Activated T-helper 1 cell treated with Interleukin-2 at 50 U/mL for 16 hours (primary cell): ENCODE measurements around the gene ZNF341.
A peak's percentile ranks its signal among the peaks of the same experiment; 100 is the strongest.
"Not testable (repeated sequence)": the region's sequence is repeated elsewhere in the genome, so short reads cannot be mapped to it uniquely, and the experiment has no call there.

Experiments used
- DNase-seq: peaks from one replicate; pipeline ENCODE4 v3.0.0-alpha.2; 2020; ENCODE audit warnings: low read depth

Gene ZNF341

DNA sequence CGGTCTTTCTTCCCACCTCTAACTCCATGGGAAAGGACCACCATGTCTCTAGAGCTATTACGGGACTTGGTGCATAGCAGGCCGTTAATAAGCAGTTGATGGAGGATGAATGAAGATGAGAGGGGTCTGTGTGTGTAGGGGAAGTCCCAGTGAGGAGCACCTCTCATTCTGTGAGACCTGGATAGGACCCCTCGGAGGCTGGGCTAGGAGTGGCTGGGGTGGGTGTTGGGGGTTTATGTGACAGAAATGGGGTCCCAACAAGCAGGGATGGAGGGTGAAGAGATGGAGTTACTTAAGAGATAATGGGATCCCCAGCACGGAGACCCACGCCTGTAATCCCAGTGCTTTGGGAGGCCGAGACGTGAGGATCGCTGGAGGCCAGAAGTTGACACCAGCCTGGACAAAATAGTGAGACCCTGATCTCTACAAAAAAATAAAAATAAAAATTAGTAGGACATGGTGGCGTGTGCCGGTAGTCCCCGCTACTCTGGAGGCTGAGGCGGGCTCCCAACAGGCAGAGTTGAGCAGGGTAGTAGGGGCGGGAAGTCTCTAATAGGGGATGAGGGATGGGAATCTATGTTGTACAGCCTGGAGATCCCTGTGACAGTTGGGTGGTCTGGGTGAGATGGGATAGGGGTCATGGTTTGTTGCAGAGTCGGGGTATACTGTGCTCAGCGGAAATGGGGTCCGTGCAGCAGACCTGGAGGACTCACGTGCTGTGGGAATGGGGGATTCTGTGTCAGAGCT, 677 bp upstream of the ZNF341 start:
- no peak for DNase-seq

DNA sequence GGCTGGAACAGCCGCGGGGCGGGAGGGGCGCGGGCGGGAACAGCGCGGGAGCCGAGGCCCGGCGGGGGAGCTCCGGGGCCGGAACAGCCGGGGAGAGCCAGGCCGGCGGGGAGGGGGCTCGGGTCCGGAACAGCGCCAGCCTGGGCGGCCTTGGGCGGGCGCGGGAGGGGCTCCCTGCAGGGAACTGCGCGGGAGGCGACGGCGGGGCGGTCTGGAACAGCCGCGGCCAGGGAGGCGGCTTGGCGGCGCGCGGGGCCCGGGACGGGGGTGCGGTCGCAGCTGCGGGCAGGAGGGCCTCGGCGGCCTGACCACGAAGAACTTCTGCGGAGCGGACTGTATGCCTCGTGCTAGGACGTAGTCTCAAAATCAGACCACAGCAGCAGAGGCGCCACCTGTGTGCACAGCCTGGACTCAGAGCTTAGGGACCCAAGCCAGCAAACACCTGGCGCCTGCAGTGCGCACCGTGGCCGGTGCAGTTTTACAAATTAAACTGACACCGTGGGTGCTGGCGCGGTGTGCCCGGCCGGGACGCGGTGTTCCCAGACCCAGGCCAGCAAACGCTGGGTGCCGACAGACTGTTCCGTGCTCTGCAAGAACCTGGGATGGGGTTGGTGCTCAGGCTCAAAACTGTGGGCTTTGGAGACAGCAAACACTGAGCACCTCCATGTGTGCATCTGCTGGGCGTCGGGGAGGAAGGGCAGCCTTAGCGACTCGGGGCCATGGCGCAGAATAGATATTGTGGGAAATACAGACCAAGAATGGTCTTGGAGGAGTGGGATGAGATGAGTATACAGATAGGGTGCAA, 572 bp downstream of the ZNF341 start:
- peak; percentile 84 for DNase-seq

DNA sequence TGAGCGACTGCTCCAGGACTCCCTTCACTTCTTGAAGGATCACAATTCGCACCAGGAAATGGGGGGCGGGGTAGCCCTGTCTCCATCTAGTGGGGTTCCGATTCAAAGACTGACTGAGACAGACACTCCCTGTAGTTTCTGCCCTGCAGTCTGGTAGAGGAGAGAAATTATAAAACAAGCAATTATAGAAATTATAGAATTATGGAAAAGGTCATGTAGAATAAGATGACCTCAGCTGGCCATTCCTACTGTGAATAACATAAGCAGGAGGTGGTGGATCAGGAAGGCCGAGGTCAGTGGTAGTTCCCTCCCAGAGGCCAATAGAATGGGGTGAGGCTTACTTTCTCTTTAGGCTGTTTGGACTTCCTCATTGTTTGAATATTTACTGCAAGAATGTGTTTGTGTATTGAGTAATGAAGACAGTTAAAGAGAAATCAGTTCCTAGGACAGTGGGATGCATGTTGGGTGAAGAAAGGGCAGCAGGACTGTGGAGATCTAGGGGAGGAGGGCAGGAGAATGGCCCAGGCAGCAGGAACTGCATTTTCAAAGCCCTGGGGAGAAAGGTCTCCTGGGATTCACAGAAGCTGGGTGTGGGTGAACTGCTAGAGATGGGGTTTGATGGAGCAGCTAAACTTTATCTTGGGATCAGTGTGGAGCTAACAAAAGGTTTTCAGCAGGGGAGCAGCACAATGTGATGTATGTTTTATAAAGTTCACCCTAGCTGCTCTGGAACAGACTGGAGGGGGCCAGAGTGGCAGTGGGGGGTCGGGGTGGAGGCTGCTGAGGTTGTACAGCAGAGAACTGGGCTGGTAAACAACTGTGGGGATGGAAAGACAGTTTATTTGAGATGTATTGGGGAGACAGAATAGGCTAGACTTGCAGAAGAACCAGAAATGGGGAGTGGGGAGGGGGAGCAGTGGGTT, 2.1 kb downstream of the ZNF341 start:
- no peak for DNase-seq

DNA sequence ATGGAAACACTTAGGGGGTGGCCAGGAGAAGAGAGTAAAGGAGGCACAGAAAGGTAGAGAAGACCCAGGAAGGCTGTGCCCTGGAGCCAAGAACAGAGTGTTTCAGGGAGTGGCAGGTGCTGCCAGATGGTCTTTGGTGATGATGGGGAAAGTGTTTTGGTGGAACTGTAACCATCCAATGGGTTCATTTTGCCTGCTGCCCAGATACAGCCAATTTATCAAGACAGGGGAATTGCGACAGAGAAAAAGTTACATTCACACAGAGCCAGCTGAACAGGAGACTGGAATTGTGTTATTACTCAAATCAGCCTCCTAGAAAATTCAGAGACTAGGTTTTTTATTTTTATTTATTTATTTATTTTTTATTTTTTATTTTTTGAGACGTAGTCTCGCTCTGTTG, 5.2 kb downstream of the ZNF341 start:
- no peak for DNase-seq

DNA sequence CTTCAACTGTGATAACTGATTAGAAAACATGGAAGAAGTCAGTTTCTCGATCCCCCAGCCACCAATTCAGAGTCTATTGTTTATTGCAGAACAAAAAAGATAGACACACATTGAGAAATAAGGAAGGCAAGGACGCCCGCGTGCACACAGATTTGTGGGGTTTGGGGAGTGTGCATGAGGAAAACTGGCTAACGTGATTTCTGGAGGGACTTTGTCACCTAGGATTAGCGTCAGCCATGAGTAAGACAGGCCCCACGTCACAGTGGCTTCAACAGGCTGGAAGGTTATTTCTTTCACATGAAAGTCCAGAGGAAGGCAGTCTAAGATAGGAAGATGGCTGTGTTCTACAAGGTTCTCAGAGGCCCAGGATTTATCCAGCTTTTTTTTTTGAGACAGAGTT, 7.7 kb downstream of the ZNF341 start:
- no peak for DNase-seq

DNA sequence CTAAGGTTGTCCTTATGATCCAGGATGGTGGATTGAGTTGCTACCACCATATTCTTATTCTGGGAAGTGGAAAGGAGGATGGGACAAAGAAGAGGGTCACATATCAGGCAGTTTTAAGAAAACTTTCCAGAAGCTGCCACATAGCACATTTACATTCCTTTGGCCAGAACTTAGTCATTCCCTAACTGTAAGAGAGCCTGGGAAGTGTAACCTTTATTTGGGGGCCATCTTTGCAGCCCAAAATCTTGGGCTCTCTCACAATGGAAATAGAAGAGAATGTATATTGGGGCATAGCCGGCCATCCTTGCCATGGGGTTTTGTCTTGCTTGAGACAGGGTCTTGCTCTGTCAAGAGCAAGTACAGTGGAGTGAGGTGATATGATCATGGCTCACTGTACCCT, 8.4 kb downstream of the ZNF341 start:
- no peak for DNase-seq

DNA sequence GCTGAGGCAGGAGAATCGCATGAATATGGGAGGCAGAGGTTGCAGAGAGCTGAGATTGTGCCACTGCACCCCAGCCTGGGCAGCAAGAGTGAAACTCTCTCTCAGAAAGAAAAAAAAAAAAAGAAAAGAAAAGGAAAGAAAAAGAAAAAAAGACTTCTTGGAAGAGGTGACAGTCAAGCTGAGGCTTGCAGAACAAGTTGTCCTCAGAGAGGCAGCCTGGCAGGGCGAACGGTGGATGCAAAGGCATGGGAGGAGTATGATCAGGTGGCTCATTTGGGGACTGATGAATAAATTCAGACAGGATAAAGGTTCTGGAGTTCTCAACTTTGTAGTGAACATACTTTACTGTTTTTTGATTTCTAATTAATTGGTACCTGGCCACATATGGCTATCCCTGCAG, 12.4 kb downstream of the ZNF341 start:
- no peak for DNase-seq

DNA sequence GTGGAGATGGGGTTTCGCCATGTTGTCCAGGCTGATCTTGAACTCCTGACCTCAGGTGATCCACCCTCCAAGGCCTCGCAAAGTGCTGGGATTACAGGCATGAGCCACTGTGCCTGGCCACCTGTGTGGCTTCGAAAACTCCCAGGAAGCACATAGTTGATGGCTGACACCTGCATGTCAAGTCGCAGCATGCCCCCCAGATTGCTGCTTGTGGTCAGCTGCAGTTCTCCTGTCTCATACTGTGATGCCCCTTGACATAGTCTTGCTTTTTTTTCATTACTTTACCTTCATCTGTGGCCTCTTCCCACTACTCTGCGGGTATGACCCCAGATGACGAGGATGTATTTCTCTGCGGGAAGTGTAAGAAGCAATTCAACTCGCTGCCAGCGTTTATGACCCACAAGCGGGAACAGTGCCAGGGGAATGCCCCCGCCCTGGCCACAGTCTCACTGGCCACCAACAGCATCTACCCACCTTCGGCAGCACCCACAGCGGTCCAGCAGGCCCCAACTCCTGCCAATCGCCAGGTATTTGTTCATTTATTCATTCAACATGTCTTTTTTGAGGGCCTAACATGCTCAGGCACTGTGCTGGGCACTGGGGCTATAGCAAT, 13.1 kb downstream of the ZNF341 start:
- no peak for DNase-seq

DNA sequence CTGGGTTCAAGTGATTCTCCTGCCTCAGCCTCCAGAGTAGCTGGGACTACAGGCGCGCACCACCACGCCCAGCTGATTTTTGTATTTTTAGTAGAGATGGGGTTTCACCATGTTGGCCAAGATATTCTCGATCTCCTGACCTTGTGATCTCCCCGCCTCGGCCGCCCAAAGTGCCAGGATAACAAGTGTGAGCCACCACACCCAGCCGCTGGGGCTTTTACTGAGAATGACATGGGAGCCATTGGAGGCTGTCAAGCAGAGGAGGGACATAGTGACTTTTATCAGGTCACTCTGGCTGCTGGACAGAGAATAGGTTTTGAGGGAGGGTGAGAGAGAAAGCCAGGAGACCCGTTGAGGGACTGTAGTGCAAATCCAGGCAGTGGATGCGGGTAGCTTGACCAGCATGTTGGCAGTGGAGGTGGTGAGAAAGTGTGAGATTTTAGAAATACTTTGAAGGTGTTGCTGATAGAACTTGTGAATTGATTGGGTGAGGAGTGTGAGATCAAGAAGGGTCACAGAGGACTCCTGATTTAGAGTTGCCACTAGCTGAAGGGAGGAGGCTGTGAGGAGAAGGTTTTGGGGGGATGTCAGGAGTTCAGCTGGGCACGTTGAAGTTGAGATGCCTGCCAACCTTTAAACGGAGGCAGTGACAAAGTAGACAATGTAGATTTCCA, 14.7 kb downstream of the ZNF341 start:
- no peak for DNase-seq

DNA sequence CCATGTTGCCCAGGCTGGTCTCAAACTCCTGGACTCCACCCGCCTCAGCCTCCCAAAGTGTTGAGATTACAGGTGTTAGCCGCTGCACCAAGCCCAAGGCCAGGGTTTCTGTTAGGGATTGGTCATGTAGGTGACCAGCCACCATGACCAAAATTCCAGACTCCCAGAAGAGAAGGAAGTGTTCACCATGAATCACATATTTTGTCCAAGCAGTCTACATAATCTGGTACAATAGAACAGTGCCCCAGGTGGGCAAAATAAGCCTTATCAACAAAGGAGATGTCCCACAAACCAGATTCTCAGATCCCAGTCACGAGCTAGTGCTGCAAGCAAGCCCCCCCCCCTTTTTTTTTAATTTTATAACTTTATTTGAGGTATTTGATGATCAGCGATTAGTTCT, 20.0 kb downstream of the ZNF341 start:
- DNase-seq: no peak

DNA sequence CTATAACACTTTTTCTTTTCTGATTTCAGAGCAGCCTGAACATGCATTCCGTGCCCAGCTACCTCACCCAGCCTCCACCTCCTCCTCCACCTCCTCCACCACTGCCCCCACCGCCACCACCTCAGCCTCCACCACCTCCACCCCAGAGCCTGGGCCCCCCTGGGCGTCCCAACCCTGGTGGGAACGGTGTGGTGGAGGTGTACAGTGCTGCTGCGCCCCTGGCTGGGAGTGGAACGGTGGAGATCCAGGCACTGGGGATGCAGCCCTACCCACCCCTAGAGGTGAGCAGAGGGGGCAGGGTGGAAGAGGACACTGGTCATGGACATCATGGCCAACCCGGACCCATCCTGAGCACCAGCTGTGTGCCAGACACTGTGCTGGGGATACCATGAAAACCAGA, 21.3 kb downstream of the ZNF341 start:
- DNase-seq: no peak

DNA sequence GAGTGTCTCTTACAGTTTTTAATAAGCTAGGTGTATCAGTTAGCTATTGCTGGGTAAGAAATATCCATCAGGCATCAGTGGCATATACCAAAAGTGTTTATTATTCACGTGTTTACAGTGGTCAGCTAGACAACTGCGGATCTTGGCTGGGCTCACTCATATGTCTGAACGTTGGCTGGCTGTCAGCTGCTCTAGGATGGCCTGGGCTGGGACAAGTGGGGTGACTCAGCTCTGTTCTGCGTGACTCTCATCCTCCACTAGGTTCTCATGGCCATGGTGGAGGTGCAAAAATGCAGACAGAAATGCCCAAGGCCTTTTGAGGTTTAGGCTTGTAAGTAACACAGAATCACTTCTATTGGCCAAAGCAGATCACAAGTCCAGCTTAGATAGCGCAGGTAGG, 22.0 kb downstream of the ZNF341 start:
- DNase-seq: no peak

DNA sequence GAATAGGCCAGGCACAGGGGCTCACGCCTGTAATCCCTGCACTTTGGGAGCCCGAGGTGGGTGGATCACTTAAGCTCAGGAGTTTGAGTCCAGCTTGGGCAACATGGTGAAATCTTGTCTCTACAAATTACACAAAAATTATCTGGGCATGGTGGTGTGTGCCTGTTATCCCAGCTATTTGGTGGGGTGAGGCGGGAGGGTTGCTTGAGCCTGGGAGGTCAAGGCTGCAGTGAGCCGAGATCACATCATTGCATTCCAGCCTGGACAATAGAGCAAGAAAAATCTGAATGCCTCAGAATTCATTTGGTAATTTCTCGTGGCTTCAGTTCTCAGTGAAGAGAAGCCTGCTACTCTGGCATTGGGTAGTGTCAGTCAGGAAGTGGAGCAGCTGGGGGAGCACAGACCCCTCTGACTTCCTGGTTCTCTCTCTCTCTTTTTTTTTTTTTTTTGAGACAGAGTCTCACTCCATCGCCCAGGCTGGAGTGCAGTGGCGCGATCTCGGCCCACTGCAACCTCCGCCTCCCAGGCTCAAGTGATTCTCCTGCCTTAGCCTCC, 24.2 kb downstream of the ZNF341 start:
- not testable (repeated sequence) for DNase-seq

DNA sequence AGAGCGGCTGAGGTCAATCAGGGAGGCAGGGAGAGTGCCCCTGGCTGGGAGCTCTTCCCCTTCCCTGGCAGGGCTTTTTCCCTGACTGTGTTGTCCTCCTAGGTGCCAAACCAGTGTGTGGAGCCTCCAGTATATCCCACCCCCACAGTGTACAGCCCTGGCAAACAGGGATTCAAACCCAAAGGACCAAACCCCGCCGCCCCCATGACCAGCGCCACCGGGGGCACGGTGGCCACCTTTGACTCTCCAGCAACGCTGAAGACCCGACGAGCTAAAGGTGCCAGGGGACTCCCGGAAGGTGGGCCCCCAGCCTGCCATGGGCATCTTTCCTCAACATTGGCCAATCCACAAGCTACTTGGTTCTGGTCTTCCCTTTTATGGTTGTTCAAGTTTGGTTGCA, 25.2 kb downstream of the ZNF341 start:
- DNase-seq: no peak

DNA sequence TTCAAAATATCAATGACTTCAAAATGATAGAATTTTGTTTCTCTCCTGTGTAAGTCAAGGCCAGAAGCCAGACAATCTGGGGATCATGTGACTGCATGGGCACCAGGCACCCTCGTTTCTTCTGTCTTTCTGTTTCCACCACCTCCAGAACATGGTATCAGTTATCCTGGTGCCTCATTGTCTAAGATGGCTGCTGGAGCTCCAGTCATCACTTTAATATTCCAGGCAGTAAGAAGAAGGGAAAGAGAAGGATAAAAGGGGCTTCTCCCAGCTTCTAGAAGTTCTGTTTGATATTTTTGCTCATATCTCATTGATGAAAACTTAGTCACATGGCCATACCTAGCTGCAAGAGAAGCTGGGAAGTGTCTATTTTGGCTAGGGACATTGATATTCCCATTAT, 25.7 kb downstream of the ZNF341 start:
- no peak for DNase-seq

DNA sequence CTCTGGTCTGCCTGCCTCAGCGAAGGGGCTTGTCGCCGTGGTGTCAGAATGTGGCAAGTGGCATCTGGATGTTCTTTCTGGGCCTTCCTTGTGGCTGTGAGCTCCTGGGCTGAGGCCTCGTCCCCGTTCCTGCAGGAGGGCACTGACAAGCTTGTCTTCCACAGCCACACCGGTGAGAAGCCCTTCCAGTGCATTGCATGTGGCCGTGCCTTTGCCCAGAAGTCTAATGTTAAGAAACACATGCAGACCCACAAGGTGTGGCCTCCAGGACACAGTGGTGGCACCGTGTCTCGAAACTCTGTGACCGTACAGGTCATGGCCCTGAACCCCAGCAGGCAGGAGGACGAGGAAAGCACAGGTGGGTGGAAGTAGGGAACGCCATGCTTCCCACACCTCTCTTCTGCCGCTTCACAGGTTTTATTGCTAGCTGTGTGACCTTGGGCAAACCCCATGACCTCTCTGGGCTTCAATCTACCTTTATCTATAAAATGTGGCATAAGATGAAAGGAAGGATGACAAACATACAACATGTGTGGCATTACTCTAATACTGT, 30.0 kb downstream of the ZNF341 start:
- DNase-seq: no peak

DNA sequence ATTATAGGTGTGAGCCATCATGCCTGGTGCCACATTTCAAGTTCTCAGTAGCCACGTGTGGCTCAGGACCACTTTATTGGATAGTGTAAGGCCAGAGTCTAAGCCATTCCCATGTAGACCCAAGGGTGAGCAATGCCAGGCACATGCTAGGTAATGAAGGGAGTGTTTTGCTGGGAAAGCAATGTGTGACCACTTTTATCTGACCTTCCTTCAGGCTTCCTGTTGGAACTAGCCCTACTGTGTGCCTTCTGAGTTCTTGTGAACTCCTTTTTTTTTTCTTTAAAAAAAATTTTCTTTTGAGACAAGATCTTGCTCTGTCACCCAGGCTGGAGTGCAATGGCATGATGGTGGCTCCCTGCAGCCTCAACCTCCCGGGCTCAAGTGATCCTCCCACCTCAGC, 33.3 kb downstream of the ZNF341 start:
- no peak for DNase-seq

DNA sequence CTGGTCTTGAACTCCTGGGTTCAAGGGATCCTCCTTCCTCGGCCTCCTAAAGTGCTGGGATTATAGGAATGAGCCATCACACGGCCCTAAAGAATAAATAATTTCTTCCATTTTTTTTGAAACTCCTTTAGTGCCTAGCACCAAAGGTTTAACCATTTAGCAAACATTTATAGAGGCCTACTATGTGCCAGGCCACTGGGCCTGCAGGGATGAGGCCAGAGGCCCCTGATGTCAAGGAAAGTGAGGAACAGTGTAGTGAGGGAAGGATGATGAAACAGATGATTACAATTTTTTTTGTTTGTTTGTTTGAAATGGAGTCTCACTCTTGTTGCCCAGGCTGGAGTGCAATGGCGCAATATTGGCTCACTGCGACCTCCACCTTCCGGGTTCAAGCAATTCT, 33.8 kb downstream of the ZNF341 start:
- no peak for DNase-seq

DNA sequence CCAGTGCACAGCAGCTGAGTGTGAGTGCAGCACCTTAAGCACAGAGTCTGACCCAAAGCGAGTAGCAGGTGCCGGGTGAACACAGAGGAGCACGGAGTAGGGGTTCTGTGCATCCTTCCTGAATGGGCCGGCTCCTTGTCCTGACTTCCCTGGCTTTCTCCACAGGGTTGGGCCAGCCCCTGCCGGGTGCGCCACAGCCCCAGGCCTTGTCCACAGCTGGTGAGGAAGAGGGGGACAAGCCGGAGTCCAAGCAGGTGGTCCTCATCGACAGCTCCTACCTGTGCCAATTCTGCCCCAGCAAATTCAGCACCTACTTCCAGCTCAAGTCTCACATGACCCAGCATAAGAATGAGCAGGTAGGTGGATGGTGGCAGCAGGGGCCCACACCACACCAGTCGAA, 34.9 kb downstream of the ZNF341 start:
- no peak for DNase-seq

DNA sequence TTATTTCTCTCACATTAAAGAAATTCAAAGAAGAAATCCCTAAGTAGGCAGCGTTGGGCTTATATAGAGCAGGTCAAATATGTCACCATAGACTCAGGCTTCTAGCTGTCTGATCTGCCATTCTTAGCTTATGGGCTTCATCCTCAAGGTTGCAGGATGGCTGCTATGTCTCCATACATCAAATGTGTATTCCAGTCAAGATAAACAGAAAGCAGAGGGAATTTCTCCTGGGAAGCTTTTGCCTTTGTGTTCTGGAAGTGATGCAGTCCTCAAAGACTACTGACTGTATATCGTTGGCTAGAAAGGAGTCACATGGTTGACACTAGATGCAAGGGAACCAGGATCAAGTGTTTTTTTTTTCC, 36.0 kb downstream of the ZNF341 start:
- DNase-seq: no peak

DNA sequence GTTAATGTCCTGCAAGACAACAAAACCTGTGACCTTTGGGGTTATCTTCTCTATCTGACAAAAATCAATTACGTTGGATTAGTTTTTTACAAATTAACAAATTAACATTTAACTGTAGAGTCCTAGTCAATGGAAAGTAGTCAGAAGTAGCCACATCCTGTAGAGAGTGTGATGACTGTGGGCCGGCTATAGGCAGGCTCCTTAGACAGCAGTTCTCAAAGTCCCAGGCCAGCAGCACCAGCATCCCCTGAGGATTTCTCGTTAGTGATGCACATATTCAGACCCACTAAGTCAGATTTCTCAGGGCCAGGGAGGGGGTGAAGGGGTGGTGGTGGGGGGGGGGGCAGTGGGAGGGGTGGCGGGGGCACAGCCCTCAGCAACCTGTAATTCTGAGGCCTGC, 37.2 kb downstream of the ZNF341 start:
- DNase-seq: no peak
